HepG2 (cell line): ENCODE results near the gene IFT88. TPM values are rescaled to one million over a fixed set of nuclear protein-coding genes. Genes with fewer than 3 reads are reported as not detected.

Source experiments
- BORCS8-MEF2B ChIP-seq: sonication (generic); formaldehyde crosslinking; IDR thresholded peaks from 2 replicates; pipeline ENCODE4 v1.8.0; 2022; ENCODE audit warnings: mild to moderate bottlenecking, missing genetic modification reagents
- ETV6 ChIP-seq: sonication (generic); formaldehyde crosslinking; conservative IDR thresholded peaks from 2 replicates; pipeline ENCODE4 v1.4.0; 2020; ENCODE audit warnings: missing genetic modification reagents
- FOSL1 ChIP-seq: sonication (generic); formaldehyde crosslinking; IDR thresholded peaks from 2 replicates; pipeline ENCODE4 v1.9.0; 2021; ENCODE audit warnings: missing genetic modification reagents, borderline replicate concordance
- KMT2B ChIP-seq: IDR thresholded peaks from 2 replicates; pipeline ENCODE4 v1.6.1; 2016; ENCODE audit warnings: missing genetic modification reagents, missing compliant biosample characterization
- MAFG ChIP-seq: sonication (generic); formaldehyde crosslinking; IDR thresholded peaks from 2 replicates; pipeline ENCODE4 v1.5.1; 2020; ENCODE audit warnings: mild to moderate bottlenecking, missing genetic modification reagents
- MYNN ChIP-seq: sonication (generic); formaldehyde crosslinking; IDR thresholded peaks from 2 replicates; pipeline ENCODE4 v1.4.0; 2020; ENCODE audit warnings: mild to moderate bottlenecking, low read depth, missing genetic modification reagents
- NCOR1 ChIP-seq: fragments of 200-600 bp; sonication (generic); IDR thresholded peaks from 2 replicates; pipeline ENCODE4 v1.7.0; 2017; ENCODE audit warnings: antibody characterized with exemption, low read length, borderline replicate concordance
- NFKBIZ ChIP-seq: IDR thresholded peaks from 2 replicates; pipeline ENCODE4 v1.6.1; 2018; ENCODE audit warnings: missing genetic modification reagents, missing compliant biosample characterization
- SIX4 ChIP-seq: sonication (generic); formaldehyde crosslinking; IDR thresholded peaks from 2 replicates; pipeline ENCODE4 v1.4.0; 2020; ENCODE audit warnings: missing genetic modification reagents
- SMAD3 ChIP-seq: sonication (generic); formaldehyde crosslinking; IDR thresholded peaks from 2 replicates; pipeline ENCODE4 v1.4.0; 2020; ENCODE audit warnings: missing genetic modification reagents
- SNRNP70 ChIP-seq: fragments of 200-400 bp; formaldehyde crosslinking; IDR thresholded peaks from 2 replicates; pipeline ENCODE4 v1.6.1; 2017; ENCODE audit warnings: mild to moderate bottlenecking, low read depth, low read length, moderate library complexity
- YEATS2 ChIP-seq: sonication (generic); formaldehyde crosslinking; IDR thresholded peaks from 2 replicates; pipeline ENCODE4 v1.4.0; 2020; ENCODE audit warnings: missing genetic modification reagents, borderline replicate concordance
- ZBTB21 ChIP-seq: sonication (generic); formaldehyde crosslinking; IDR thresholded peaks from 2 replicates; pipeline ENCODE4 v1.4.0; 2020; ENCODE audit warnings: missing genetic modification reagents
- ZFY ChIP-seq: sonication (generic); formaldehyde crosslinking; IDR thresholded peaks from 2 replicates; pipeline ENCODE4 v1.4.0; 2020; ENCODE audit warnings: missing genetic modification reagents
- ZNF354B ChIP-seq: sonication (generic); formaldehyde crosslinking; IDR thresholded peaks from 2 replicates; pipeline ENCODE4 v1.8.0; 2022; ENCODE audit warnings: mild to moderate bottlenecking, missing genetic modification reagents
- ZNF431 ChIP-seq: sonication (generic); formaldehyde crosslinking; IDR thresholded peaks from 2 replicates; pipeline ENCODE4 v1.9.0; 2022; ENCODE audit warnings: missing genetic modification reagents, low read depth, mild to moderate bottlenecking, borderline replicate concordance
- polyA plus RNA-seq, 8 experiments: library from polyadenylated mRNA; depleted of rRNA in 3 of 8; stranded (reverse) in 7 of 8; unstranded in 1 of 8; fragments of >200 nt; fragmentation: Illumina TruSeq in 4 of 8; extraction: Trizol in 4 of 8; gene quantifications; 2 replicates each; pipeline versions ENCODE4 v1.2.1 to v1.2.3, GENCODE V29; 2011 to 2016; ENCODE audit warnings: low read depth in 4 of 8, missing spikeins in 1 of 8, mixed read lengths in 1 of 8; ENCODE audit not compliant: insufficient read depth in 1 of 8
- total RNA-seq, 5 experiments: library from RNA; depleted of rRNA; stranded (reverse); fragments of >200 nt; fragmentation: Illumina TruSeq; extraction: Trizol; gene quantifications; 2 replicates each; pipeline ENCODE4 v1.2.3, GENCODE V29; 2016; ENCODE audit warnings: low read depth in 1 of 5
- TF ChIP-seq, protein P1 (sequence below): sonication (generic); formaldehyde crosslinking; IDR thresholded peaks from 2 replicates; pipeline ENCODE4 v1.9.0; 2022; ENCODE audit warnings: low read depth, missing genetic modification reagents
- TF ChIP-seq, protein P2 (sequence below): sonication (generic); formaldehyde crosslinking; IDR thresholded peaks from 2 replicates; pipeline ENCODE4 v1.8.0; 2022; ENCODE audit warnings: missing genetic modification reagents, mild to moderate bottlenecking, moderate library complexity, borderline replicate concordance
- TF ChIP-seq, protein P3 (sequence below): sonication (generic); formaldehyde crosslinking; IDR thresholded peaks from 2 replicates; pipeline ENCODE4 v1.4.0; 2020; ENCODE audit warnings: mild to moderate bottlenecking, missing genetic modification reagents
- TF ChIP-seq, protein P4 (sequence below), 2 experiments: sonication (generic) in 1 of 2; formaldehyde crosslinking in 1 of 2; IDR thresholded peaks; 2 replicates each; pipeline versions ENCODE4 v1.5.1 to v1.6.1; 2011 to 2020; ENCODE audit warnings: borderline replicate concordance in 1 of 2, low read depth in 1 of 2, low read length in 1 of 2, mild to moderate bottlenecking in 1 of 2, missing genetic modification reagents in 1 of 2, moderate library complexity in 1 of 2

Gene IFT88
- total and polyA plus RNA-seq, 2 of the 13 experiments (the other 11 are each of a cell fraction or from before 2014, with no cell fraction given): 8.4 to 19.9 TPM

DNA sequence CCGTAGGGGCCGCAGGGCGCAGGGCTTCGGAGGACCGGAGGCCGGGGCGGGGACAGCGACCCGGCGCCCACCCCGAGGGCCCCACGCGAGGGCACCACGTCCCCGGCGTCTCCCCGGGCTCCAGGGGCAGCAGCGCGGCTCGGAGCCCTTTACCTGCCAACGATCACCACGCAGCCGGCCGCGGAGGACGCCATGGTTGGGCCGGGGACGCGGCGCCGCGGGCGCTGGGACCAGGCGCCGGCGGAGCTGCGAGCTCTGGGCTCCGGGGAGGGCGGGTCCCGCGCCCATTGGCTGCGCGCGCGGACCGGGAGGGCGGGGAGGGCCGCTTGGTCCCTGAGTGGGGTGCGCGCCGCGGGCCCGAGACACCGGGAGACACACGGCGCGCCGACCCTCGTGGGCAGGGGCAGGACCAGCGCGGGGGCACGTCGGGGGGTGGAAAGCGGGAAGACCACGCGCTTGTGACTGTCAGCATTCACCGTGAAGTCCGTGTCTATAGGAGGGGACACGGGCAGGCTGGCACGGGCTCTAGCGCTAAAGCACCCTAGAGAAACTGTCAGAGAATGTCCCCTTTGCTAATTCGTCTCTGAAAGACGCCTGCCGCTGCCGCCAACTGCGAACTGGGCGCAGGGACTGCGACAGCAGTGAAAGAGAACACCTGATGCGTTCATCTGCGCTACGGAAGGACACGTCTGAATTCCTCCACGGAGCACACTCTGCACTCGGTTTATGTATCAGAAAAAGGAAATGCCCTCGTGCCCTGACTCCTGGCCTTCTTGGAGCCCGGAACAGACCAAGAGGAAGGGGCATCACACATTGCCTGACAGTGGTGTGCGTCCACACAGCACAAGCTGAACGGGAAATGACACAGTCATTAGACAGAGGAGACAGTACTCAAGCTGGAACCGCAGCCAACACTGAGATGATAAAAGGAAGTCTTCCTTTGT is 41.1 kb upstream of the IFT88 start, which contains the start of gene CRYL1 (continued):
- TF ChIP-seq, protein P1, sequence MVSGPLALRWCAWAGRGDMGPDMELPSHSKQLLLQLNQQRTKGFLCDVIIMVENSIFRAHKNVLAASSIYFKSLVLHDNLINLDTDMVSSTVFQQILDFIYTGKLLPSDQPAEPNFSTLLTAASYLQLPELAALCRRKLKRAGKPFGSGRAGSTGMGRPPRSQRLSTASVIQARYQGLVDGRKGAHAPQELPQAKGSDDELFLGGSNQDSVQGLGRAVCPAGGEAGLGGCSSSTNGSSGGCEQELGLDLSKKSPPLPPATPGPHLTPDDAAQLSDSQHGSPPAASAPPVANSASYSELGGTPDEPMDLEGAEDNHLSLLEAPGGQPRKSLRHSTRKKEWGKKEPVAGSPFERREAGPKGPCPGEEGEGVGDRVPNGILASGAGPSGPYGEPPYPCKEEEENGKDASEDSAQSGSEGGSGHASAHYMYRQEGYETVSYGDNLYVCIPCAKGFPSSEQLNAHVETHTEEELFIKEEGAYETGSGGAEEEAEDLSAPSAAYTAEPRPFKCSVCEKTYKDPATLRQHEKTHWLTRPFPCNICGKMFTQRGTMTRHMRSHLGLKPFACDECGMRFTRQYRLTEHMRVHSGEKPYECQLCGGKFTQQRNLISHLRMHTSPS (CRISPR knock-in tag): no peak; the same call in none of the 2 replicates
- TF ChIP-seq YEATS2 (CRISPR knock-in tag) (peak; percentile 34; the same call in 1 of the 2 replicates), ZBTB21 (CRISPR knock-in tag) (no peak), NCOR1 (no peak), KMT2B (peak; percentile 59; the same call in 1 of the 2 replicates), BORCS8-MEF2B (CRISPR knock-in tag) (0 out of 2 replicates have a peak, but pooled peaks have one; percentile 40), NFKBIZ (CRISPR knock-in tag) (no peak), ZNF354B (CRISPR knock-in tag) (no peak), FOSL1 (CRISPR knock-in tag) (0 out of 2 replicates have a peak, but pooled peaks have one; percentile 12), MYNN (CRISPR knock-in tag) (0 out of 2 replicates have a peak, but pooled peaks have one; percentile 41), MAFG (CRISPR knock-in tag) (no peak), SMAD3 (CRISPR knock-in tag) (0 out of 2 replicates have a peak, but pooled peaks have one; percentile 27), ZNF431 (0 out of 2 replicates have a peak, but pooled peaks have one; percentile 63), SNRNP70 (no peak), ETV6 (CRISPR knock-in tag) (no peak), ZFY (CRISPR knock-in tag) (peak; percentile 85), SIX4 (CRISPR knock-in tag) (no peak)
- TF ChIP-seq, protein P2, sequence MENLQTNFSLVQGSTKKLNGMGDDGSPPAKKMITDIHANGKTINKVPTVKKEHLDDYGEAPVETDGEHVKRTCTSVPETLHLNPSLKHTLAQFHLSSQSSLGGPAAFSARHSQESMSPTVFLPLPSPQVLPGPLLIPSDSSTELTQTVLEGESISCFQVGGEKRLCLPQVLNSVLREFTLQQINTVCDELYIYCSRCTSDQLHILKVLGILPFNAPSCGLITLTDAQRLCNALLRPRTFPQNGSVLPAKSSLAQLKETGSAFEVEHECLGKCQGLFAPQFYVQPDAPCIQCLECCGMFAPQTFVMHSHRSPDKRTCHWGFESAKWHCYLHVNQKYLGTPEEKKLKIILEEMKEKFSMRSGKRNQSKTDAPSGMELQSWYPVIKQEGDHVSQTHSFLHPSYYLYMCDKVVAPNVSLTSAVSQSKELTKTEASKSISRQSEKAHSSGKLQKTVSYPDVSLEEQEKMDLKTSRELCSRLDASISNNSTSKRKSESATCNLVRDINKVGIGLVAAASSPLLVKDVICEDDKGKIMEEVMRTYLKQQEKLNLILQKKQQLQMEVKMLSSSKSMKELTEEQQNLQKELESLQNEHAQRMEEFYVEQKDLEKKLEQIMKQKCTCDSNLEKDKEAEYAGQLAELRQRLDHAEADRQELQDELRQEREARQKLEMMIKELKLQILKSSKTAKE (CRISPR knock-in tag): no peak
- TF ChIP-seq, protein P3, sequence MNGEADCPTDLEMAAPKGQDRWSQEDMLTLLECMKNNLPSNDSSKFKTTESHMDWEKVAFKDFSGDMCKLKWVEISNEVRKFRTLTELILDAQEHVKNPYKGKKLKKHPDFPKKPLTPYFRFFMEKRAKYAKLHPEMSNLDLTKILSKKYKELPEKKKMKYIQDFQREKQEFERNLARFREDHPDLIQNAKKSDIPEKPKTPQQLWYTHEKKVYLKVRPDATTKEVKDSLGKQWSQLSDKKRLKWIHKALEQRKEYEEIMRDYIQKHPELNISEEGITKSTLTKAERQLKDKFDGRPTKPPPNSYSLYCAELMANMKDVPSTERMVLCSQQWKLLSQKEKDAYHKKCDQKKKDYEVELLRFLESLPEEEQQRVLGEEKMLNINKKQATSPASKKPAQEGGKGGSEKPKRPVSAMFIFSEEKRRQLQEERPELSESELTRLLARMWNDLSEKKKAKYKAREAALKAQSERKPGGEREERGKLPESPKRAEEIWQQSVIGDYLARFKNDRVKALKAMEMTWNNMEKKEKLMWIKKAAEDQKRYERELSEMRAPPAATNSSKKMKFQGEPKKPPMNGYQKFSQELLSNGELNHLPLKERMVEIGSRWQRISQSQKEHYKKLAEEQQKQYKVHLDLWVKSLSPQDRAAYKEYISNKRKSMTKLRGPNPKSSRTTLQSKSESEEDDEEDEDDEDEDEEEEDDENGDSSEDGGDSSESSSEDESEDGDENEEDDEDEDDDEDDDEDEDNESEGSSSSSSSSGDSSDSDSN (CRISPR knock-in tag): peak; percentile 83
- TF ChIP-seq, protein P4, sequence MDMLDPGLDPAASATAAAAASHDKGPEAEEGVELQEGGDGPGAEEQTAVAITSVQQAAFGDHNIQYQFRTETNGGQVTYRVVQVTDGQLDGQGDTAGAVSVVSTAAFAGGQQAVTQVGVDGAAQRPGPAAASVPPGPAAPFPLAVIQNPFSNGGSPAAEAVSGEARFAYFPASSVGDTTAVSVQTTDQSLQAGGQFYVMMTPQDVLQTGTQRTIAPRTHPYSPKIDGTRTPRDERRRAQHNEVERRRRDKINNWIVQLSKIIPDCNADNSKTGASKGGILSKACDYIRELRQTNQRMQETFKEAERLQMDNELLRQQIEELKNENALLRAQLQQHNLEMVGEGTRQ (IDR thresholded peaks at IDR 0.05; ENCODE audit: low read depth, low read length): no peak
- TF ChIP-seq, protein P4 (CRISPR knock-in tag; IDR thresholded peaks at IDR 0.05; ENCODE audit: borderline replicate concordance): peak; percentile 24; the same call in 1 of the 2 replicates
